Measurements from ENCODE around the gene AQP9.

AQP9 gene

GRCh38 chr15:58141894-58142293, 3.7 kb downstream of the AQP9 start:
- Histone ChIP-seq H3K27me3 (replicated peaks) (no peaks in the 10 kb centered on the region), H3K27ac (no peak overlapping the region), H3K4me3 (ENCODE audit: low read depth, low read length) (no peak overlapping the region), H3K36me3 (replicated peaks) (no peaks in the 10 kb centered on the region)
- in situ Hi-C loops (cut with HindIII; ENCODE audit: low pct_ligation_motif_present, low sequenced_read_pairs), result no loop called here
- TF ChIP-seq CTCF (IDR thresholded peaks at IDR 0.05; ENCODE audit: low read depth, low read length, missing control alignments), result no peak
- DNase-seq, result no peak

GRCh38 chr15:58142827-58143461, 4.8 kb downstream of the AQP9 start:
- H3K27me3 ChIP-seq (replicated peaks), result no peaks in the 10 kb centered on the region
- in situ Hi-C loops (cut with HindIII; ENCODE audit: low pct_ligation_motif_present, low sequenced_read_pairs), result no loop called here
- no peak for TF ChIP-seq CTCF (IDR thresholded peaks at IDR 0.05; ENCODE audit: low read depth, low read length, missing control alignments)
- DNase-seq, result no peak
- no peaks in the 10 kb centered on the region for H3K36me3 ChIP-seq (replicated peaks)
- H3K4me3 ChIP-seq (ENCODE audit: low read depth, low read length), result no peak overlapping the region
- H3K27ac ChIP-seq, result no peak overlapping the region

- no peak for DNase-seq
- TF ChIP-seq CTCF (IDR thresholded peaks at IDR 0.05; ENCODE audit: low read depth, low read length, missing control alignments), result no peak
- Histone ChIP-seq H3K27ac (no peak overlapping the region), H3K4me3 (ENCODE audit: low read depth, low read length) (no peak overlapping the region), H3K36me3 (replicated peaks) (no peaks in the 10 kb centered on the region), H3K27me3 (replicated peaks) (no peaks in the 10 kb centered on the region)
- in situ Hi-C loops (cut with HindIII; ENCODE audit: low pct_ligation_motif_present, low sequenced_read_pairs), result no loop called here
Observed at GRCh38 chr15:58145606-58146005, 7.4 kb downstream of the AQP9 start.

GRCh38 chr15:58146211-58146610, 8.0 kb downstream of the AQP9 start:
- DNase-seq, result no peak
- no peak for TF ChIP-seq CTCF (IDR thresholded peaks at IDR 0.05; ENCODE audit: low read depth, low read length, missing control alignments)
- H3K27me3 ChIP-seq (replicated peaks), result no peaks in the 10 kb centered on the region
- in situ Hi-C loops (cut with HindIII; ENCODE audit: low pct_ligation_motif_present, low sequenced_read_pairs), result no loop called here
- H3K36me3 ChIP-seq (replicated peaks), result no peaks in the 10 kb centered on the region
- H3K27ac ChIP-seq, result no peak overlapping the region
- H3K4me3 ChIP-seq (ENCODE audit: low read depth, low read length), result no peak overlapping the region

- no peak overlapping the region for H3K27ac ChIP-seq
Observed at GRCh38 chr15:58146749-58147148, 8.6 kb downstream of the AQP9 start.

More at GRCh38 chr15:58146749-58147148, 8.6 kb downstream of the AQP9 start:
- in situ Hi-C loops (cut with HindIII; ENCODE audit: low pct_ligation_motif_present, low sequenced_read_pairs), result no loop called here
- Histone ChIP-seq H3K4me3 (ENCODE audit: low read depth, low read length) (no peak overlapping the region), H3K27me3 (replicated peaks) (no peaks in the 10 kb centered on the region), H3K36me3 (replicated peaks) (no peaks in the 10 kb centered on the region)
- DNase-seq, result no peak
- no peak for TF ChIP-seq CTCF (IDR thresholded peaks at IDR 0.05; ENCODE audit: low read depth, low read length, missing control alignments)

All from brain microvascular endothelial cell (primary cell).